ENCODE data around the gene RIT2. TPM values are rescaled to one million over a fixed set of nuclear protein-coding genes. Genes with fewer than 3 reads are reported as not detected.

RIT2 gene
- polyA plus RNA-seq, 2 of the 4 experiments (the other 2 are of a cell fraction): not detected

DNA sequence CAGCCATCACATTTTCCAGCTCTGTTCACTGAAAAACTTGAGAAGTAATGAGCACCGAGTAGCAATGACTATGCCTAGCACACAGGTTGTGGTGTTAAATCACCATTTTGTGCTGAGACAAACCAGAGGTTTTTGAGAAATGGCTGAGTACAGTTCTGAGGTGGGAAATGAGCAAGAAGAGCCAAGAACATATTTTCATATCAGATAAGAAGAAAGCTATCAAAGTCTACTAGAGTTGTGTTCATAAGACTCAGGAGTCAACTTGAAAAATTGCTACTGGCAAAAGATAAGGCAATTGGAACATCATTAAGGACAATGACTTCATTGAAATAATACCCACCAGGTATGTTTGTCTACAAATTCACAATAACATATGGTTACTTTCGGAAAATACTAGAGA lies 108.1 kb downstream of the RIT2 start:
- H3K9me3 ChIP-seq: no peaks in the 10 kb centered on the region
- ChIA-PET CTCF (no interaction called here), POLR2A (no interaction called here)
- ATAC-seq: no peak
- WGBS (ENCODE audit: missing lambda C conversion rate): 0% methylated on average over 2 of the region's 2 CpGs
- FAIRE-seq: no peak
- TF ChIP-seq TP53 (CRISPR knock-in tag; IDR thresholded peaks at IDR 0.05) (no peak), JUN (IDR thresholded peaks at IDR 0.05) (no peak), CBX2 (IDR thresholded peaks at IDR 0.05; ENCODE audit: borderline replicate concordance, low read depth) (no peak), HOXA7 (CRISPR knock-in tag; IDR thresholded peaks at IDR 0.05) (no peak), EP300 (IDR thresholded peaks at IDR 0.05) (no peak), NPAS2 (CRISPR knock-in tag; IDR thresholded peaks at IDR 0.05; ENCODE audit: borderline replicate concordance) (no peak), ZC3H11A (IDR thresholded peaks at IDR 0.05) (no peak), RAD21 (conservative IDR thresholded peaks at IDR 0.05 in 1 of 2, IDR thresholded peaks at IDR 0.05 in 1 of 2) (no peak), ESRRA (IDR thresholded peaks at IDR 0.05; ENCODE audit: borderline replicate concordance, low read length) (no peak), RNF2 (IDR thresholded peaks at IDR 0.05; ENCODE audit: borderline replicate concordance, low read depth) (no peak)
- TF ChIP-seq, protein P1, sequence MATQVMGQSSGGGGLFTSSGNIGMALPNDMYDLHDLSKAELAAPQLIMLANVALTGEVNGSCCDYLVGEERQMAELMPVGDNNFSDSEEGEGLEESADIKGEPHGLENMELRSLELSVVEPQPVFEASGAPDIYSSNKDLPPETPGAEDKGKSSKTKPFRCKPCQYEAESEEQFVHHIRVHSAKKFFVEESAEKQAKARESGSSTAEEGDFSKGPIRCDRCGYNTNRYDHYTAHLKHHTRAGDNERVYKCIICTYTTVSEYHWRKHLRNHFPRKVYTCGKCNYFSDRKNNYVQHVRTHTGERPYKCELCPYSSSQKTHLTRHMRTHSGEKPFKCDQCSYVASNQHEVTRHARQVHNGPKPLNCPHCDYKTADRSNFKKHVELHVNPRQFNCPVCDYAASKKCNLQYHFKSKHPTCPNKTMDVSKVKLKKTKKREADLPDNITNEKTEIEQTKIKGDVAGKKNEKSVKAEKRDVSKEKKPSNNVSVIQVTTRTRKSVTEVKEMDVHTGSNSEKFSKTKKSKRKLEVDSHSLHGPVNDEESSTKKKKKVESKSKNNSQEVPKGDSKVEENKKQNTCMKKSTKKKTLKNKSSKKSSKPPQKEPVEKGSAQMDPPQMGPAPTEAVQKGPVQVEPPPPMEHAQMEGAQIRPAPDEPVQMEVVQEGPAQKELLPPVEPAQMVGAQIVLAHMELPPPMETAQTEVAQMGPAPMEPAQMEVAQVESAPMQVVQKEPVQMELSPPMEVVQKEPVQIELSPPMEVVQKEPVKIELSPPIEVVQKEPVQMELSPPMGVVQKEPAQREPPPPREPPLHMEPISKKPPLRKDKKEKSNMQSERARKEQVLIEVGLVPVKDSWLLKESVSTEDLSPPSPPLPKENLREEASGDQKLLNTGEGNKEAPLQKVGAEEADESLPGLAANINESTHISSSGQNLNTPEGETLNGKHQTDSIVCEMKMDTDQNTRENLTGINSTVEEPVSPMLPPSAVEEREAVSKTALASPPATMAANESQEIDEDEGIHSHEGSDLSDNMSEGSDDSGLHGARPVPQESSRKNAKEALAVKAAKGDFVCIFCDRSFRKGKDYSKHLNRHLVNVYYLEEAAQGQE (IDR thresholded peaks at IDR 0.05): no peak
- TF ChIP-seq, protein P2, sequence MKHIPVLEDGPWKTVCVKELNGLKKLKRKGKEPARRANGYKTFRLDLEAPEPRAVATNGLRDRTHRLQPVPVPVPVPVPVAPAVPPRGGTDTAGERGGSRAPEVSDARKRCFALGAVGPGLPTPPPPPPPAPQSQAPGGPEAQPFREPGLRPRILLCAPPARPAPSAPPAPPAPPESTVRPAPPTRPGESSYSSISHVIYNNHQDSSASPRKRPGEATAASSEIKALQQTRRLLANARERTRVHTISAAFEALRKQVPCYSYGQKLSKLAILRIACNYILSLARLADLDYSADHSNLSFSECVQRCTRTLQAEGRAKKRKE (CRISPR knock-in tag; IDR thresholded peaks at IDR 0.05; ENCODE audit: low read depth): no peak
- TF ChIP-seq, protein P3, sequence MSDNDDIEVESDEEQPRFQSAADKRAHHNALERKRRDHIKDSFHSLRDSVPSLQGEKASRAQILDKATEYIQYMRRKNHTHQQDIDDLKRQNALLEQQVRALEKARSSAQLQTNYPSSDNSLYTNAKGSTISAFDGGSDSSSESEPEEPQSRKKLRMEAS (IDR thresholded peaks at IDR 0.05): no peak
- TF ChIP-seq, protein P4, sequence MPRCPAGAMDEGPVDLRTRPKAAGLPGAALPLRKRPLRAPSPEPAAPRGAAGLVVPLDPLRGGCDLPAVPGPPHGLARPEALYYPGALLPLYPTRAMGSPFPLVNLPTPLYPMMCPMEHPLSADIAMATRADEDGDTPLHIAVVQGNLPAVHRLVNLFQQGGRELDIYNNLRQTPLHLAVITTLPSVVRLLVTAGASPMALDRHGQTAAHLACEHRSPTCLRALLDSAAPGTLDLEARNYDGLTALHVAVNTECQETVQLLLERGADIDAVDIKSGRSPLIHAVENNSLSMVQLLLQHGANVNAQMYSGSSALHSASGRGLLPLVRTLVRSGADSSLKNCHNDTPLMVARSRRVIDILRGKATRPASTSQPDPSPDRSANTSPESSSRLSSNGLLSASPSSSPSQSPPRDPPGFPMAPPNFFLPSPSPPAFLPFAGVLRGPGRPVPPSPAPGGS (IDR thresholded peaks at IDR 0.05): no peak
- no peak overlapping the region for H3K4me3 ChIP-seq
- no peak for DNase-seq (ENCODE audit: low read depth in 1 of 2, low spot score in 1 of 2)
- no peak overlapping the region for H3K4me2 ChIP-seq
- no peaks in the 10 kb centered on the region for H3K4me1 ChIP-seq
- no peak overlapping the region for H3K27ac ChIP-seq

DNA sequence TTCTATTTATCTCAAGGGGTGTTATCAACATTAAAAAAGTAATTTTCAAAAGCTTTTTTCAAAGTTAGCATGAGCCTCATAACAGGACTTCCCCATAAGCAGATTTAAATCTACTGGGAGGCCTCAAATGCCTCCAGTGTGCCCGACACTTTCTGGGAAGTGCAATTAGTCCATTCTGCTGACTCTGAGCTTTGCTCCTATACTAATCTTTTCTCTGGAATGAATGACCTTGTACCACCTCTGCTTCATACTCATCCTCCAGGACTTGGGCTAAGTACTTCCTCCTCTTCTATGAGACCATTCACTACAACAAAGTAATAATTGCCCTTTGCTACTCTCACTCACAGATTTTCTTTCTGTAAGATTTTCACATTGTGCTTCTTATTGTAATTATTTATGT lies 111.1 kb downstream of the RIT2 start:
- DNase-seq (ENCODE audit: low read depth in 1 of 2, low spot score in 1 of 2) (no peak), ATAC-seq (no peak), FAIRE-seq (no peak)
- no peaks in the 10 kb centered on the region for H3K4me1 ChIP-seq
- no peak overlapping the region for H3K4me2 ChIP-seq
- TF ChIP-seq EHMT2 (IDR thresholded peaks at IDR 0.05; ENCODE audit: low read depth) (no peak), ZC3H11A (IDR thresholded peaks at IDR 0.05) (no peak), TP53 (CRISPR knock-in tag; IDR thresholded peaks at IDR 0.05) (no peak), NR3C1 (IDR thresholded peaks at IDR 0.05) (no peak), POLR2A (IDR thresholded peaks at IDR 0.05; ENCODE audit: low read length) (no peak), CHD4 (IDR thresholded peaks at IDR 0.05; ENCODE audit: borderline replicate concordance) (no peak), MYC (IDR thresholded peaks at IDR 0.05; ENCODE audit: borderline replicate concordance, low read length) (no peak), MAFK (IDR thresholded peaks at IDR 0.05; ENCODE audit: partially characterized antibody) (no peak), HOXB13 (CRISPR knock-in tag; IDR thresholded peaks at IDR 0.05; ENCODE audit: low read depth) (no peak), CBX2 (IDR thresholded peaks at IDR 0.05; ENCODE audit: borderline replicate concordance, low read depth) (no peak), HOXA7 (CRISPR knock-in tag; IDR thresholded peaks at IDR 0.05) (no peak)
- TF ChIP-seq, protein P1 (IDR thresholded peaks at IDR 0.05): no peak
- TF ChIP-seq, protein P5, sequence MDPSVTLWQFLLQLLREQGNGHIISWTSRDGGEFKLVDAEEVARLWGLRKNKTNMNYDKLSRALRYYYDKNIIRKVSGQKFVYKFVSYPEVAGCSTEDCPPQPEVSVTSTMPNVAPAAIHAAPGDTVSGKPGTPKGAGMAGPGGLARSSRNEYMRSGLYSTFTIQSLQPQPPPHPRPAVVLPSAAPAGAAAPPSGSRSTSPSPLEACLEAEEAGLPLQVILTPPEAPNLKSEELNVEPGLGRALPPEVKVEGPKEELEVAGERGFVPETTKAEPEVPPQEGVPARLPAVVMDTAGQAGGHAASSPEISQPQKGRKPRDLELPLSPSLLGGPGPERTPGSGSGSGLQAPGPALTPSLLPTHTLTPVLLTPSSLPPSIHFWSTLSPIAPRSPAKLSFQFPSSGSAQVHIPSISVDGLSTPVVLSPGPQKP (IDR thresholded peaks at IDR 0.05; ENCODE audit: low read depth, low read length): no peak
- TF ChIP-seq, protein P3 (IDR thresholded peaks at IDR 0.05): no peak
- TF ChIP-seq, protein P6, sequence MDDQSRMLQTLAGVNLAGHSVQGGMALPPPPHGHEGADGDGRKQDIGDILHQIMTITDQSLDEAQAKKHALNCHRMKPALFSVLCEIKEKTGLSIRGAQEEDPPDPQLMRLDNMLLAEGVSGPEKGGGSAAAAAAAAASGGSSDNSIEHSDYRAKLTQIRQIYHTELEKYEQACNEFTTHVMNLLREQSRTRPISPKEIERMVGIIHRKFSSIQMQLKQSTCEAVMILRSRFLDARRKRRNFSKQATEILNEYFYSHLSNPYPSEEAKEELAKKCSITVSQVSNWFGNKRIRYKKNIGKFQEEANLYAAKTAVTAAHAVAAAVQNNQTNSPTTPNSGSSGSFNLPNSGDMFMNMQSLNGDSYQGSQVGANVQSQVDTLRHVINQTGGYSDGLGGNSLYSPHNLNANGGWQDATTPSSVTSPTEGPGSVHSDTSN (IDR thresholded peaks at IDR 0.05): no peak
- H3K9me3 ChIP-seq: no peaks in the 10 kb centered on the region
- POLR2A ChIA-PET: no interaction called here
- H3K27ac ChIP-seq: no peak overlapping the region
- 0% methylated on average over 1 of the region's 1 CpG for WGBS (ENCODE audit: missing lambda C conversion rate)
- CTCF ChIA-PET: no interaction called here
- H3K4me3 ChIP-seq: no peak overlapping the region
